Keratinocyte (primary cell): ENCODE results near the gene CNNM3.

Experiments
- CTCF ChIP-seq, 3 experiments: IDR thresholded peaks in 1 of 3; conservative IDR thresholded peaks in 1 of 3; optimal IDR thresholded peaks in 1 of 3; 2 replicates in 2 of 3; 3 replicates in 1 of 3; pipeline versions ENCODE3 to v1.5.1; 2011; ENCODE audit warnings: low read length in 3 of 3, mild to moderate bottlenecking in 3 of 3, moderate library complexity in 2 of 3, control low read depth in 1 of 3, inconsistent platforms in 1 of 3; ENCODE audit not compliant: insufficient read depth in 2 of 3; ENCODE audit errors: extremely low read depth in 1 of 3
- EZH2 ChIP-seq: IDR thresholded peaks from one replicate; pipeline ENCODE4 v1.6.1; 2012; ENCODE audit warnings: inconsistent platforms, mild to moderate bottlenecking, low read length, moderate library complexity

- no peak for TF ChIP-seq CTCF (optimal IDR thresholded peaks at IDR 0.05 in 1 of 3, IDR thresholded peaks at IDR 0.05 in 1 of 3, conservative IDR thresholded peaks at IDR 0.05 in 1 of 3; ENCODE audit: extremely low read depth in 1 of 3, insufficient read depth in 2 of 3, low read length in 3 of 3)
- TF ChIP-seq EZH2: no peak
Observed at GRCh38 chr2:96828436-96828835, 12.4 kb downstream of the CNNM3 start.
